Activated CD4-positive, alpha-beta T cell treated with anti-CD3 and anti-CD28 coated beads, Interleukin-10, Interleukin-2, amounts not matched to agents 100 ng/mL and 50 ng/mL, durations not matched to agents 16 hours and 8 hours (primary cell): Measurements from ENCODE around the gene TMPRSS13.
A peak's percentile ranks its signal among the peaks of the same experiment; 100 is the strongest.
"Not testable (repeated sequence)": the region's sequence is repeated elsewhere in the genome, so short reads cannot be mapped to it uniquely, and the experiment has no call there.

ENCODE experiments used
- DNase-seq: peaks from one replicate; pipeline ENCODE4 v3.0.0-alpha.2; 2020

Gene TMPRSS13

GRCh38 chr11:117950301-117950700, 21.1 kb upstream of the TMPRSS13 start:
- peak; percentile 75 for DNase-seq

- DNase-seq, result no peak
These were observed 19.9 kb upstream of the TMPRSS13 start for GRCh38 chr11:117949062-117949461.

GRCh38 chr11:117948466-117948865, 19.3 kb upstream of the TMPRSS13 start:
- not testable (repeated sequence) for DNase-seq

GRCh38 chr11:117947751-117948150, 18.5 kb upstream of the TMPRSS13 start:
- not testable (repeated sequence) for DNase-seq

GRCh38 chr11:117946842-117947526, 17.8 kb upstream of the TMPRSS13 start:
- DNase-seq, result peak; percentile 88

GRCh38 chr11:117946156-117946841, 17.1 kb upstream of the TMPRSS13 start:
- DNase-seq, result no peak

- DNase-seq, result no peak
These were observed 16.0 kb upstream of the TMPRSS13 start for GRCh38 chr11:117945047-117945810.

- peak; percentile 30 for DNase-seq
These were observed 15.4 kb upstream of the TMPRSS13 start for GRCh38 chr11:117944554-117944953.

GRCh38 chr11:117941976-117942654, 12.9 kb upstream of the TMPRSS13 start:
- DNase-seq, result no peak

- no peak for DNase-seq
These were observed 12.0 kb upstream of the TMPRSS13 start for GRCh38 chr11:117941163-117941707.

GRCh38 chr11:117940736-117941135, 11.5 kb upstream of the TMPRSS13 start:
- DNase-seq, result no peak

GRCh38 chr11:117936973-117937372, 7.8 kb upstream of the TMPRSS13 start:
- DNase-seq, result no peak

GRCh38 chr11:117934526-117935307, 5.5 kb upstream of the TMPRSS13 start:
- DNase-seq, result no peak

- no peak for DNase-seq
These were observed 4.7 kb upstream of the TMPRSS13 start for GRCh38 chr11:117933930-117934329.

GRCh38 chr11:117933475-117933874, 4.3 kb upstream of the TMPRSS13 start:
- DNase-seq, result no peak

GRCh38 chr11:117932947-117933346, 3.7 kb upstream of the TMPRSS13 start:
- DNase-seq, result no peak

- no peak for DNase-seq
These were observed 3.2 kb upstream of the TMPRSS13 start for GRCh38 chr11:117932426-117932825.

- DNase-seq, result peak; percentile 59
These were observed 2.8 kb upstream of the TMPRSS13 start for GRCh38 chr11:117931971-117932370.

- DNase-seq, result no peak
These were observed 2.2 kb upstream of the TMPRSS13 start for GRCh38 chr11:117931331-117931950.

- peak; percentile 42 for DNase-seq
These were observed 1.6 kb upstream of the TMPRSS13 start for GRCh38 chr11:117930668-117931330.
